Measurements from ENCODE around the gene PPCDC. TPM values are rescaled to one million over a fixed set of nuclear protein-coding genes. Genes with fewer than 3 reads are reported as not detected.

The PPCDC gene
- total and polyA plus RNA-seq, 10 of the 15 experiments (the other 5 are each of a cell fraction or from before 2014, with no cell fraction given) = 32.5 to 135 (median 55.0) TPM

DNA sequence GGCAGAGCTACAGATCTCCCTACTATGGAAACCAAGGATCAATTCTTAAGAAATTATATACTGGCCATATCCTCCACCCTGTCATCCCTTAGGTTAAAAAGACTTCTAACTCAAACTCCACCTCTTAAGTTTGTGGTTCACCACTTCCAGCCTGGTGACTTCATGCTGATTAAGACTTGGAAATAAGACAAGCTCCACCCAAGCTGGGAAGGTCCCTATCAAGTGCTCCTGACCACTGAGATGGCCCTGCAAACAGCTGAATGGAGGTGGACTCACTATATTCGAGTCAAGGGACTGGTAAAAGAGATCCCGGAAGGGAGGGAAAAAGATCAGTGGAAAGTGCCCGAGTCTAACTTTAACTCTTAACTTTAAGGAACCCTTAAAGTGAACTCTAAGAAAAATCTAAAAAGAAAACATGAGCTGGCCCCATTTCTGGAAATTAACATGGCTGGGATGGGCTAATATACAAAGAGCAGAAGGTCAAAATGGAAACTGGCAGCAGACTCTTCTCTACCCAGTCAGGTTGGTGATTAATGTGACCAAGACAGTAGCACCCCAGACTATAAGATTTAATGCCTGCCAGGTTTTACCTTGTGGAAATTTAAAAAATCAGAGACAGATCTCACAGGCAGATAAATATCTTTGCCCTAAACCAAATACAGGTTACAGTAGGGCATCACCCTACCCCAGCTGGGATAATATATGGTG is 43.9 kb downstream of the PPCDC start:
- 0% methylated on average over 3 of the region's 3 CpGs for WGBS (ENCODE audit: insufficient coverage, insufficient replicate concordance, low lambda C conversion rate, missing lambda C conversion rate)
- no peak for DNase-seq (ENCODE audit: low read depth, low spot score)
- H3K4me1 ChIP-seq (ENCODE audit: control insufficient read depth, insufficient read depth, low read length) = peaks cover 61% of the 10 kb centered on the region
- ChIA-PET CTCF (interaction anchor here (1.1 to 3.9 kb wide), 7 partner anchors 24 to 136 kb away, joined by 3 to 21 read pairs (median 4); no protein-coding TSS in a partner anchor), SMC1A (ENCODE audit: uncharacterized antibody, unreplicated experiment) (interaction anchor here (0.6 to 6.3 kb wide), 18 partner anchors 9 to 152 kb away, joined by 3 to 42 read pairs (median 12); partner anchors contain the start of gene C15orf39), POLR2A (interaction anchor here (1.2 to 6.8 kb wide), 10 partner anchors 27 to 152 kb away, joined by 3 to 55 read pairs (median 4); partner anchors contain the start of gene C15orf39), RAD21 (ENCODE audit: unreplicated experiment) (interaction anchor here (0.7 to 4.4 kb wide), 14 partner anchors 10 to 137 kb away, joined by 3 to 51 read pairs (median 6); partner anchors contain the start of gene C15orf39)
- no peaks in the 10 kb centered on the region; a peak in 1 of 4 replicates for H3K36me3 ChIP-seq (ENCODE audit: control insufficient read depth in 2 of 2, insufficient read depth in 2 of 2, low read length in 1 of 2)
- peak overlapping the region; percentile 37; the same call in 1 of the 2 replicates for H3K9ac ChIP-seq (ENCODE audit: control insufficient read depth, insufficient read depth, low read length)
- no peaks in the 10 kb centered on the region for H3K79me2 ChIP-seq (ENCODE audit: control insufficient read depth, insufficient read depth, low read length)
- no peak overlapping the region for H3K4me3 ChIP-seq
- no peak overlapping the region for H2AFZ ChIP-seq (ENCODE audit: control insufficient read depth, low read depth, low read length)
- peak; percentile 50 for ATAC-seq
- H3K27ac ChIP-seq (ENCODE audit: control insufficient read depth, insufficient read depth) = peak overlapping the region; percentile 74
- in situ Hi-C loops (cut with MboI) = no loop called here
- TSS peak; percentile 62 for BruUV-seq (replicated peaks)
- H4K20me1 ChIP-seq (ENCODE audit: control insufficient read depth, insufficient read depth) = no peaks in the 10 kb centered on the region
- peak; percentile 18 for FAIRE-seq
- H3K9me3 ChIP-seq (replicated peaks; ENCODE audit: control insufficient read depth, insufficient read depth, low read length) = no peaks in the 10 kb centered on the region; the same call in 2 of the 3 replicates
- no peaks in the 10 kb centered on the region for H3K27me3 ChIP-seq (replicated peaks in 1 of 2; ENCODE audit: control insufficient read depth in 2 of 2, insufficient read depth in 2 of 2, low read length in 1 of 2)
- intact Hi-C loops (cut with micrococcal nuclease; ENCODE audit: unreplicated experiment) = loop anchor here (5.0 kb wide), 1 partner anchor 45 kb away; no protein-coding TSS in a partner anchor
- H3K4me2 ChIP-seq (ENCODE audit: control insufficient read depth, insufficient read depth) = peak overlapping the region; percentile 50
- TF ChIP-seq CREM (IDR thresholded peaks at IDR 0.05; ENCODE audit: low read depth) = peak; percentile 82; the same call in 1 of the 2 replicates
- TF ChIP-seq, protein P1, sequence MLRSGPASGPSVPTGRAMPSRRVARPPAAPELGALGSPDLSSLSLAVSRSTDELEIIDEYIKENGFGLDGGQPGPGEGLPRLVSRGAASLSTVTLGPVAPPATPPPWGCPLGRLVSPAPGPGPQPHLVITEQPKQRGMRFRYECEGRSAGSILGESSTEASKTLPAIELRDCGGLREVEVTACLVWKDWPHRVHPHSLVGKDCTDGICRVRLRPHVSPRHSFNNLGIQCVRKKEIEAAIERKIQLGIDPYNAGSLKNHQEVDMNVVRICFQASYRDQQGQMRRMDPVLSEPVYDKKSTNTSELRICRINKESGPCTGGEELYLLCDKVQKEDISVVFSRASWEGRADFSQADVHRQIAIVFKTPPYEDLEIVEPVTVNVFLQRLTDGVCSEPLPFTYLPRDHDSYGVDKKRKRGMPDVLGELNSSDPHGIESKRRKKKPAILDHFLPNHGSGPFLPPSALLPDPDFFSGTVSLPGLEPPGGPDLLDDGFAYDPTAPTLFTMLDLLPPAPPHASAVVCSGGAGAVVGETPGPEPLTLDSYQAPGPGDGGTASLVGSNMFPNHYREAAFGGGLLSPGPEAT (IDR thresholded peaks at IDR 0.05; ENCODE audit: low read depth) = peak; percentile 58; the same call in 1 of the 2 replicates
- TF ChIP-seq EP300 (IDR thresholded peaks at IDR 0.05; ENCODE audit: borderline replicate concordance in 1 of 2, control insufficient read depth in 1 of 2, low read depth in 2 of 2, low read length in 2 of 2) = peak in 1 of 2 experiments; percentile 36; a peak in 1 of 4 replicates
- TF ChIP-seq, protein P2, sequence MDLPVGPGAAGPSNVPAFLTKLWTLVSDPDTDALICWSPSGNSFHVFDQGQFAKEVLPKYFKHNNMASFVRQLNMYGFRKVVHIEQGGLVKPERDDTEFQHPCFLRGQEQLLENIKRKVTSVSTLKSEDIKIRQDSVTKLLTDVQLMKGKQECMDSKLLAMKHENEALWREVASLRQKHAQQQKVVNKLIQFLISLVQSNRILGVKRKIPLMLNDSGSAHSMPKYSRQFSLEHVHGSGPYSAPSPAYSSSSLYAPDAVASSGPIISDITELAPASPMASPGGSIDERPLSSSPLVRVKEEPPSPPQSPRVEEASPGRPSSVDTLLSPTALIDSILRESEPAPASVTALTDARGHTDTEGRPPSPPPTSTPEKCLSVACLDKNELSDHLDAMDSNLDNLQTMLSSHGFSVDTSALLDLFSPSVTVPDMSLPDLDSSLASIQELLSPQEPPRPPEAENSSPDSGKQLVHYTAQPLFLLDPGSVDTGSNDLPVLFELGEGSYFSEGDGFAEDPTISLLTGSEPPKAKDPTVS (IDR thresholded peaks at IDR 0.05; ENCODE audit: low read depth, low read length) = no peak
- TF ChIP-seq RUNX3 (IDR thresholded peaks at IDR 0.05; ENCODE audit: low read length) = peak; percentile 95
- no peak for TF ChIP-seq KDM1A (IDR thresholded peaks at IDR 0.05; ENCODE audit: borderline replicate concordance)
- TF ChIP-seq POU2F2 (IDR thresholded peaks at IDR 0.05; ENCODE audit: borderline replicate concordance, low read depth, low read length) = peak; percentile 37; the same call in 1 of the 3 replicates
- peak; percentile 92 for TF ChIP-seq CBFB (IDR thresholded peaks at IDR 0.05; ENCODE audit: low read depth)
- TF ChIP-seq, protein P3, sequence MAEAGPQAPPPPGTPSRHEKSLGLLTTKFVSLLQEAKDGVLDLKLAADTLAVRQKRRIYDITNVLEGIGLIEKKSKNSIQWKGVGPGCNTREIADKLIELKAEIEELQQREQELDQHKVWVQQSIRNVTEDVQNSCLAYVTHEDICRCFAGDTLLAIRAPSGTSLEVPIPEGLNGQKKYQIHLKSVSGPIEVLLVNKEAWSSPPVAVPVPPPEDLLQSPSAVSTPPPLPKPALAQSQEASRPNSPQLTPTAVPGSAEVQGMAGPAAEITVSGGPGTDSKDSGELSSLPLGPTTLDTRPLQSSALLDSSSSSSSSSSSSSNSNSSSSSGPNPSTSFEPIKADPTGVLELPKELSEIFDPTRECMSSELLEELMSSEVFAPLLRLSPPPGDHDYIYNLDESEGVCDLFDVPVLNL (IDR thresholded peaks at IDR 0.05; ENCODE audit: low read depth, low read length) = no peak
- TF ChIP-seq, protein P4, sequence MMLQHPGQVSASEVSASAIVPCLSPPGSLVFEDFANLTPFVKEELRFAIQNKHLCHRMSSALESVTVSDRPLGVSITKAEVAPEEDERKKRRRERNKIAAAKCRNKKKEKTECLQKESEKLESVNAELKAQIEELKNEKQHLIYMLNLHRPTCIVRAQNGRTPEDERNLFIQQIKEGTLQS (IDR thresholded peaks at IDR 0.05; ENCODE audit: borderline replicate concordance, extremely low read depth, low read depth, low read length) = no peak
- peak; percentile 68 for TF ChIP-seq DPF2 (IDR thresholded peaks at IDR 0.05)
- peak; percentile 82; the same call in 1 of the 2 replicates for TF ChIP-seq FOXM1 (IDR thresholded peaks at IDR 0.05; ENCODE audit: low read depth, low read length)
- TF ChIP-seq IKZF2 (IDR thresholded peaks at IDR 0.05) = peak; percentile 63 to 75
- TF ChIP-seq PML (IDR thresholded peaks at IDR 0.05; ENCODE audit: low read length) = peak; percentile 61; the same call in 1 of the 2 replicates
- no peak for TF ChIP-seq YY1 (IDR thresholded peaks at IDR 0.05; ENCODE audit: low read depth, low read length)
- TF ChIP-seq CREB1 (IDR thresholded peaks at IDR 0.05; ENCODE audit: low read depth) = peak; percentile 43; the same call in 1 of the 2 replicates
- no peak for TF ChIP-seq STAT3 (IDR thresholded peaks at IDR 0.05; ENCODE audit: low read depth, low read length)
- peak; percentile 73; the same call in 1 of the 2 replicates for TF ChIP-seq MTA2 (IDR thresholded peaks at IDR 0.05; ENCODE audit: low read depth)
- no peak for TF ChIP-seq MEF2B (IDR thresholded peaks at IDR 0.05; ENCODE audit: partially characterized antibody, poor library complexity, severe bottlenecking)

Measured in GM12878 (cell line).